ENCODE results near the gene ZBTB46.

Gene ZBTB46

DNA sequence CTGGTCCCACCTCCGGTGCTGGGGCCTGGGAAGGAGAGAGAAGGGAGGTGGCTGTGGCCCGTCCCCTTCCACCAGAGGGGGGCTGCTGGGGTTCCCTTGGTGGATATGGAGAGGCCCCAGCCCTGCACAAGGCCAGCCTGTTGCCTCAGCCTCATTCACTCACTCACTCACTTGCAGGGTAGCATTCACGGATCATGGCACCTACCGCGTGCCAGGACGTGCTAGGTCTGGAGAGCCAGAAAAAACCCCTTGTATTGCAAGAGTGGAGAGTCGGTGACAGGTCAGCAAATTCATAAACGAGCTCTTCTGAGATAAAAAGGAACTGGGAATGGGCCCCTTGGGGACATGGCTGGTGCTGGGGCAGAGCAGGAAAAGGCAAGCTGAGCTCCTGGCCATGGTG lies 6.4 kb upstream of the ZBTB46 start:
- no peak for DNase-seq

DNA sequence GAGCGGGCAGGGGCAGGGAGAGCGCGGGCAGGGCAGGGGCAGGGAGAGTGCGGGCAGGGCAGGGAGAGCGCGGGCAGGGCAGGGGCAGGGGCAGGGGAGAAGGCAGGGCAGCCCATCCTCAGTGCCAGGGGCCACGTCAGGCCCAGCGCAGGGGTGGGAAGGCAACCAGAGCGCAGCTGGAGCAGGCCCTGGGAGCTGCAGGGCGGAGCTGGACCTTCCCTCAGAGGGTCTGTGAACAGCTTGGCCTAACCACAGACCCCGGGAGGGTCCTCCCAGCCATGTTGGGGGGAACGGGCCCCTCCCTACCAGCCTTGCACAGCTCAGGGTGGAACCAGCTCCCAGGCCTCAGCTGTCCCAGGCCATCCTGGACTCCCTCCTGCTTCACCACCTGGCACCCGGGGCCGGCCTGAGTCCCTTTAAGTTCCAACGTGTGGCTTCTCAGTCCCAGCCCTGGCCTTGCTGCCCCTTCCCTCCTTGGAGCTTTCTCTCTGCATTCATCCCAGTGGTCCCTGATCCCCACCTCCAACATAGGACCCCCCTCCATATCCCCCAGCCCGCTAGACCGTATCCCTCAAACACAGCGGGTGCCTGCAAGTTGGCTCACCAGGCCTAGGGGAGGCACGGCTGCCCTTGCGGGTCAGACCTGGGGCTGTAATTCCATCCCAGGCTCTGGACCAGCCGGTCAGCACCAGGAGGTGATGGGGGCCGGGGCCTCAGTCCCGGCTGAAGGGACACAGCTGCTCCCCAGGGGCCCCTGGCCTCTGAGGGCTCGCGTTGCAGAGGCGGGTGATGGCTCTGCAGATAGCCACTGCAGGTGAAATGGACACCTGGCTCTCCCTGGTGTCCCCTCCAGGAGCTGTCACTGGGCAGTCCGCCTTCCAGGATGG lies 5.6 kb upstream of the ZBTB46 start:
- DNase-seq = no peak

DNA sequence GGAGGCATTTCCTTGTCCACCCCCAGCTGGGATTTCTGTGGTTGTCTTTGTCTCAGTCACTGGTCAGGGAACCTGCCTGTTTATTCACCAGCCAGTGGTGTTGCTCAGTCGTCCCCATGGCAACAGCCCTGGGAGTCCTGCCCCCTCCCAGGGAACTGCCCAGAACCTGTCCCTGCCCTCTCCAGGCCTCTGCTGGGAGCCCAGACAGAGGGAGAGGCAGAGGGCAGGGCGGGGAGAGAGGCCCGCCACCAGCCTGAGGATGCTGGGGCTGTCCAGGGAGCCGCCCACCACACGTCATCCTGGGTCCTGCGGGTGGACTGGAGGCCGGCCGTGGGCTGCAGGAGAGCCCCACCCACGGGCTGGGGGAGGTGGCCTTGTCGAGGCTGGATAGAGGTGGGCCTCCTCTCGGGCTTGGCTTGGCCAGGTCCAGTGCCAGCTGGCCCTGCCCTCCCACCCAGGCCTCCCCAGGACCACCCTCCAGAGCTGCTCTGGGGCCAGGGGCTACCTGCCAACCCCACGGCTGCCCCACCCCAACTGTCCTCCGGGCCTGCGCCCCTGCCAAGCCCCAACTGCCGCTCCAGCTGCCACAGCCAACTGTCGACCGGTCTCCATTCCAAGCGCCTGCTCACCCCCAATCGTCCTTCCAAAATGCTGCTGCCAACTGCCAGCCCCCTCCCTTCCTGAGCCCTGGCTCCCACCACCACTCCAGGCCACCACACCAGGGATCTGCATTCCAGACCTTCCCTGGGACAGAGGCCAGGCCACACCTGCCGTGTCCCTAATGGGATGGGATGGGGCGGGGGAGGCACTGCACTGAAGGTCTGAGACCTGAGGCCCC lies 4.2 kb upstream of the ZBTB46 start:
- no peak for DNase-seq

DNA sequence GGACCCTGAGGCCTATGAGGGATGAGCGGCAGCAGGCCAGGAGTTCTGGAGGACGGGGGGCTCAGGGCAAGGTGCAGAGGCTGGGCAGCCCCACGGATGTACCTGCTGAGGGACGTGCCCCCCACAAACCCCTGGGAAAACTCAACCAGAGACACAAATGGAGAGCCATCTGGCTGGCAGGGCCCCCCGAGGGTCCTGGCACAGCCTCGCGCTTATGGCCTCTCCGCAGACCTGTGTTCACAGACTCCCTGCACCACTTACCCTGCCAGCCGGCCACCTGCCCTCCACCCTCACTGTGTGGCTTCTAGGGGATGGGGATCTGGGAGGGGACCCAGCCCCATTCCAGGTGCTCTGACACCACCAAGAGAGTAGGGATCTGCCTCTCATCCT lies 3.4 kb upstream of the ZBTB46 start:
- no peak for DNase-seq

DNA sequence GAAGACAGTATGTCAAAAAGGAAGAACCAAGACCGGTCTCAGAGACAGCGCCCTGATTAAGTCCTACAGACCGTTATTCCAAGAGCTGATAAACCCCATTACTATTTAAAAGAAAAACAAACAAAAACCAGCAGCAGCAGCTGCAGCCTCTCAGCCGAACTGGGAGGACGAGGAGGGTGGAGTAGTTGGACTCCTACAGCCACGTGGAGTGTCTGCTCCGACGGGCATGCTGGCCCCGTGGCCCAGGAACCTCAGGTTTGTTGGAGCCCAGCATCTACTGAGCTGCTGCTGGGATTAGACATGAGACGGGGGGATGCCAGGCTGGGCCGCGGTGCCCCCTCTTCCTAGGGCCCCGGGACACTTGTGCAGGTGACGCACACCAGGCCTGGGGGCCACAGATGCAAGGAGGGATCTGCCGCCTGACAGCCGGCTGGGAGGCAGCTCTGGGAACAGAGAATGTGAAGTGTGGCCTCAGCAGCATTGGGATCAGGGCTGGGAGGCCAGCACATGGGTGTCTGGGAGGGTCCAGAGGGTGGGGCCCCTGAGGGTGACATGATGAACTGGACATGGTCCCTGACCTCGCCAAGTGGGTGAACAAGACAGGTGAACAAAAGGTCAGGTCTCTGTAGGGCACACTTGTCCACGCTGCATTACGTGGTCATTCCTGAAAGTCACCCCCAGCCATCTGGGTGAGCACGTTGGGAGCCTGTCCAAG lies 2.9 kb upstream of the ZBTB46 start:
- no peak for DNase-seq

DNA sequence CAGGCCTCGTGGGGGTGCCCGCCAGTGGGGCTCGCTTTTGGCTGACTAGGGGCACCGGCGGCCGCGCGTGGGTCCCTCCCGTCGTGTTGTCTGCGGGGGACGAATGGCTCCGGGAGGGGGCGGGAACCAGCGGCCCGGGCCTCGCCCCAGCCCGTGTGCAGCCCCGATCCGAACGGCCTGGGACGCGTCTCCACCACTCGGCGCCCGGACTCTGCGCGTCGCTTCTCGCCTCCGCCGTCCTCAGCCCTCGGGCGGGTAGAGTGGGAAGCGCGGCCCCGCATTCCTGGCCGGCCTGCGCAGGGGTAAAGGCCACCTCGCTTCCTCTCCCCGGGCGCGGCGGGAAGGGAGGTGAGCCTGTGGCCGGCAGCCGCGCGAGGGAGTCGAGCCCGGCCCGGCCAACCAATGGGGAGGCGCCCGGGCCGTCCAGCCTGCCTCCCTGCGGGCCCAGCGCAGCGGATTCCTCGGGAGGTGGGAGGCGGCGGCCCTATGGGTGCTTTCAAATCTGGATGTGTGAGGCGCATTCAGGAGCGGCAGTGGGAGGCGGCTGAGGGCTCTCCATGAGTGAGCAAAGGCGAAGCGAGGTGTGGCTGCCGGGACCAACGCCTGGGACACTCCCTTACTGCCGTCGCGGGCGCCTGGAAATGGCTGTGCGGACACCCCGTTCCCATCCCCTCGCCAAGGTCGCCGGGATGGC lies 1.1 kb upstream of the ZBTB46 start:
- DNase-seq = no peak

DNA sequence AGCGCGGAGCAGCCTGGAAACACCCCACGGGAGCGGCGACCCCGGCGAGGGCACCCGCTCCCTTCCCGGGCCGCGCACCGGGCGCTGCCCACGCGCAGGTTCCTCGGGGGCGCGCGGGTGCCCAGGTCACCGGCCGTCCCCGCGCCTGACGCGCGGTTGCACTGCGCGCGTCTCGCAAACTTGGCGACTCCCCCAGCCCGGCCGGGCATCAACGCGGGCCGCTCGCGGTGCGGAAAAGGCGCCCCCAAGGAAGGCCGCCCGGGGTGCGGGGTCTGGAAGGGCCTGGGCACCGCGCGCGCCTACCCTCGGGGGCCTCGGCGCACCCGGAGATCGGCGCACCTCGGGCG lies 555 bp upstream of the ZBTB46 start:
- DNase-seq = no peak

DNA sequence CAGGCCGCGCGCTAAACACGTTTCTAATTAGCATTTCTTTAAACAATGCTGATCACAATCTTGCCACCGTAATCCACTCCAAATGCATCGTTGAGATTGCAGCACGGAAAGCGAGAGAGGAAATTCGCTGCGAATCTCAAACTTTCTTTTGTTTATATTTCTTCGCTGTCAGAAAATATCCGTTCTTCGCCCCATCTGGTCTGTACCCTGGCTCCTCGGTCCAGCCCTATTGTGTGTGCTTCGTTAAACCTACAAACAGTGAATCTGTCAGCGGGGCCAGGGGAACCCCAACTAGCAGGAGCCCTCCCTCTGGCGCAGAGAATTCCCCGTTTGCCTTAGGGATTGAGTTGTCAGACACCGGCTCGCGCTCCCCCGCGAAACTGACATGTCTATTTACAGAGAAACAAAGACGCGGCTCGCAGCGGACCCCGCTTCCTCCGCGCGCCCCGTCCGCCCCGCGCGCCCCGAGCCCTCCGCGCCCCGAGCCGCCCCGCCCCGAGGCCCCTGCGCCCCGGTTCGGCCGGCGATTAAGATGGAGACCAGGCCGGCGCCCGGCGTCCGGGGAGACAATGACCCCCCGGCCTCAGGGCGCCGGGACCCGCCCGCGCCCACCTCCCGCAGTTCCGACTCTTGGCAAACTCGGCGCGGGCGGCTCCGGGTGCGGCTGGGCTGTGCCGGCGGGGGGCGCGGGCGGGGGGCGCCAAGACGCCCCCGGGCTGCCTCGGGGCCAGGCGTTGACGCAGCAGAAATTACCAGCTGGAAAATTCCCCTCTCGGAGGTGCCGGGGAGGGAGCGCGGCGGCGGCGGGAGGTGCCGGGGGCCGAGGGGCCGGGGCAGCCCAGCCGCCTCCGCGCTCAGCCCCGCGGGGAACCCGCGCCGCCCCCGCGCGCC lies 874 bp downstream of the ZBTB46 start:
- no peak for DNase-seq

GRCh38 chr20:63829603-63829944 lies 1.5 kb downstream of the ZBTB46 start:
- DNase-seq = no peak

- DNase-seq = no peak
Observed at GRCh38 chr20:63828951-63829350, 2.1 kb downstream of the ZBTB46 start.

- DNase-seq = no peak
Observed at GRCh38 chr20:63828545-63828944, 2.5 kb downstream of the ZBTB46 start.

- no peak for DNase-seq
Observed at GRCh38 chr20:63828124-63828523, 2.9 kb downstream of the ZBTB46 start.

- DNase-seq = no peak
Observed at GRCh38 chr20:63826753-63827152, 4.3 kb downstream of the ZBTB46 start.

DNA sequence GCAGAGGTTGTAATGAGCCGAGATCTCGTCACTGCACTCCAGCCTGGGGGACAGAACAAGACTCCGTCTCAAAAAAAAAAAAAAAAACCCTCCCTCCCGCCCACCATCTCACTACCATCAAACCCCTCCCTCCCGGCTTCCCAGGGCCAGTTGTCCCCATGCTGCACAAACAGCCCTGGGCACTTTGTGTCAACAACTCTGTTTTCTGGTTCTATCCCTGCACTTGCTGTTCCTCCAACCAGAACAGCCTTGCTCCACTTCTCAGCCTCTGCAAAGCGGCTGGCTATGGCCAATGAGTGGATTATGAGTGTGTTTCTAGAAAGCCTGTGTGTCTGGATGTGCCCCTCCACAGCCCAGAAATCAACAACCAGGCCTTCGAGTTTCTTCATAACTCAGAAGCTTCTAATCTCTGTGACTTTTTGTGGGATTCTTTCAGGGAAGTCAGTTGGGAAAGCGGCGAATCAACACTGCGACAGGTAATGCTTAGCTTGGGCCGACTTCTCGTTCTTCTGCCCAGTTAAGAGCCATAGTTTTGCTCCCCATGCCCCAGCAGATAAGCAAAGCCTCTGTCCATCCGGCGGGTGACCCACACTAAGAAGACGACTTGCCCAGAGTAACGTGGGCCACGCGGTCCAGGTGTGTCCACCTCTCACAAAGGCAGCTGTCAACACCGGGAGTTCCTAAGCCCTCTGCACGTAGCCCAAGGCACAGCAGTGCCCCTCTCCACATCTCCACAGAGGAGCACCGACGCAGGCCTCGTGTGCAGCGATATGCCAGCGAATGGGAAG lies 5.5 kb downstream of the ZBTB46 start:
- DNase-seq = no peak

DNA sequence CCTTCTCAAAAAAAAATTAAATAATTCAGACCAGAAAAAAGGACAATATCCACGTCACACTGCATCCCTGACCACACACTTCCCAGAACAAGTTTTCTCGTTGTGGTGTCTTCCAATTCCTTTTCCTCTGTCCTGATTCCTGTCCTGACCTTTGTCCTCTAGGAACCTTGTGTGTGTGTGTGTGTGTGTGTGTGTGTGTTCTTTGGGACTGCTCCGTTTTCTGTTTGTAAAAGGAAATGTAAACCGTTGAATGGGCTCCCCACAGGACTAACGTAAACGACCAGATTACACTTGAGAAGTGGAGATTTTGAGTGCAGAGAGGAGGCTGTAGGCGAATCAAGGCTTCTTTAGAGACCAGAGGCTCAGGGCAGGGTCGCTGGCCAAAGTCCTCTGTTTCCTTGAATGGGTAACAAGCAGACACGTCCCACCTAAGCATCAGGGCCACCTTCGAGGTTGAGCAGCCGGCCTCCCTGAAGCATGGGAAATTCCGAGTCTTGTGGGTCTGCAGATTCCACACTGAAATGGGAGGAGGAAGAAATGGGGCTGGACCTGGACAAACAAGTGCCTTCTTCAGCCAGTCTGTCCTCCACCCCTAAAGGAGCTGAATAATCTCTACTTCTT lies 7.3 kb downstream of the ZBTB46 start:
- DNase-seq = no peak

DNA sequence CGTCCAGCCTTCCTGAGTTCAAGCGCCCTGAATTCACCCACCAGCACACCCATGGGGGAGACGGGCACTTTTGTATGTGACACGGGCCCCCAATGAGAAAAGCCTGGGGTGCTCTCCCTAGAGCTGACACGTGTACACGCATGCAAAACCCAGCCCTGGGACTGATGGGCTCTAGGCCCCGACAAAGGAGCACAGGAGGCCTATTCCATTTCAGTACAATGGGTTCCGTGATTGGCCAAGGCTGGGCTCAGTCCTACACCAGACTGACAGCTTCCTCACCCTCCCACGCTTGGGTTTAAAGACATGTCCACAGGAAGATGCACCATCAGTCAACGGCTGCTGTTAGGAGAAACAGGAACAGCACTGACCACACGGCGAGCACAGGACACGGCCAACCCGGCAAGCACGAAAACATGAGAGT lies 8.8 kb downstream of the ZBTB46 start:
- no peak for DNase-seq

- DNase-seq = no peak
Observed at GRCh38 chr20:63821811-63822210, 9.3 kb downstream of the ZBTB46 start.

DNA sequence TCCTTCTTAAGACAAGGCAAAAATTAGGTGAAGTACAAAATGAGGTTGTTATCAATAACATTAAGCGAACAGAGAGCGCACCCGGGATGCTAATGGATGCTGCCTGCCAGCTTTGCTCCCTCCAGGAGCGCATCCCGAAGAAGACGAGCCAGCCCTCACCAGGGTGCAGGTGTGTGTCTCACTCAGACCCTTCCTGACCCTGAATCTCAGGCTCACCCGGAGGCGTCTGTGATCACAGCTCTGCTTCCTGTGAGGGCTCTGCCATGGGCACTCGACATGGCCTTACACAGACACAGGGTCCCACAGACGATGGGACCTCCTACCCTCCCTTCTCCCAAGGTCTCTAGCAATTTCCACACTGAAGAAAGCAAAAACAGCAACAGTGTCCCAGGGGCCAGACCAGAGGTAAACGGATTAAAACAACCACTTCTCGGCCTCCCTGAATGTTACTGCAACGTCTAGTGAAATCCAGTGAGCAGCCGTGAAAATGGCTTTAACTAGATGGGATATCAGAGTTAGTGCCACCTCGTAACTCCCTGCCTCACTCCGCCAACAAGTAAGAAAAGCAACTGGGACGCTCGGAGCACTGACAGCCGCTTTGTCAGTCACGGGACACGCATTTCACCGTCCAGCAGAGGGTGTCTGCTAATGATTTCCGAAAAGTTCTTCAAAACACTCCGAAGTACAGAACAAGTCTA lies 11.7 kb downstream of the ZBTB46 start:
- DNase-seq = no peak

DNA sequence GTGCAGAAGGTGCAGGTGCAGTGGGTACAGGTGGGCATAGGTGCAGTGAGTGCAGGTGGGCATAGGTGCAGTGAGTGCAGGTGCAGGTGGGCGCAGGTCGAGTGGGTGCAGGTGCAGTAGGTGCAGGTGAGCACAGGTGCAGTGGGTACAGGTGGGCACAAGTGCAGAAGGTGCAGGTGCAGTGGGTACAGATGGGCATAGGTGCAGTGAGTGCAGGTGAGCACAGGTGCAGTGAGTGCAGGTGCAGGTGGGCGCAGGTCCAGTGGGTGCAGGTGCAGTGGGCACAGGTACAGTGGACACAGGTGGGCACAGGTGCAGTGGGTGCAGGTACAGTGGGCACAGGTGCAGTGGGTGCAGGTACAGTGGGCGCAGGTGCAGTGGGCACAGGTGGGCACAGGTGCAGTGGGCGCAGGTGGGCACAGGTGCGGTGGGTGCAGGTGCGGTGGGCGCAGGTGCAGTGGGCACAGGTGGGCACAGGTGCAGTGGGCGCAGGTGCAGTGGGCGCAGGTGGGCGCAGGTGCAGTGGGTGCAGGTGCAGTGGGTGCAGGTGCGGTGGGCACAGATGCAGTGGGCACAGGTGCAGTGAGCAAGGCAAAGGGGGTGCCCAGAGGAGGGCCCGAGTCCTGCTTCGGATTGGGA lies 15.3 kb downstream of the ZBTB46 start:
- DNase-seq = no peak
